Transverse colon (tissue), 4 donors: Measurements from ENCODE around the gene SUGCT.

Experiments used
- POLR2AphosphoS5 ChIP-seq, 3 donors: sonication (generic); formaldehyde crosslinking; IDR thresholded peaks; one replicate each; pipeline ENCODE4 v1.6.1; 2016; ENCODE audit warnings: antibody characterized with exemption in 3 of 3
- TF ChIP-seq, protein P1 (sequence below), 5 experiments: fragments of 200-600 bp in 3 of 5; fragments of 450-650 bp in 2 of 5; sonication (generic) in 3 of 5; IDR thresholded peaks; 1 replicate in 2 of 5; 2 replicates in 3 of 5; pipeline ENCODE4 v1.5.1; 2016 to 2017; ENCODE audit warnings: antibody characterized with exemption in 5 of 5, inconsistent platforms in 3 of 5, mild to moderate bottlenecking in 2 of 5, moderate library complexity in 1 of 5

DNA sequence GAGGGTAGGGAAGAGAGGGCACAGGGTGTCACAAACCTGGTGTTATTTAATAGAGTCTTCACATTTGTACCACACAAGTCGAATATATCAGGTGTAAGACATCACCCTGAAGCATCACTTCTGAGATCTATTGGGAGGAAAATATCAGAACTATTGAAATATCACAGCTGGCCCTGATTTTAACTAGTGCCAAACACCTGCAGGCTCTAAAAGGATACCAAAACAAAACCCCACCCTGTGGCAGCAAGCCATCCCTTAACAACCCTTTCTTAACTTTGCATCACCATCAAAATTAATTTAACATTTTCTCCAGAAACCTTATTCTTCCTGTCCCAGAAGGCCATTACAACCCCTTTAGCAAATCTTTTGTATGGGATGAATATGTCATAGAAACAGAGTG is 365.4 kb downstream of the SUGCT start:
- TF ChIP-seq, protein P1, sequence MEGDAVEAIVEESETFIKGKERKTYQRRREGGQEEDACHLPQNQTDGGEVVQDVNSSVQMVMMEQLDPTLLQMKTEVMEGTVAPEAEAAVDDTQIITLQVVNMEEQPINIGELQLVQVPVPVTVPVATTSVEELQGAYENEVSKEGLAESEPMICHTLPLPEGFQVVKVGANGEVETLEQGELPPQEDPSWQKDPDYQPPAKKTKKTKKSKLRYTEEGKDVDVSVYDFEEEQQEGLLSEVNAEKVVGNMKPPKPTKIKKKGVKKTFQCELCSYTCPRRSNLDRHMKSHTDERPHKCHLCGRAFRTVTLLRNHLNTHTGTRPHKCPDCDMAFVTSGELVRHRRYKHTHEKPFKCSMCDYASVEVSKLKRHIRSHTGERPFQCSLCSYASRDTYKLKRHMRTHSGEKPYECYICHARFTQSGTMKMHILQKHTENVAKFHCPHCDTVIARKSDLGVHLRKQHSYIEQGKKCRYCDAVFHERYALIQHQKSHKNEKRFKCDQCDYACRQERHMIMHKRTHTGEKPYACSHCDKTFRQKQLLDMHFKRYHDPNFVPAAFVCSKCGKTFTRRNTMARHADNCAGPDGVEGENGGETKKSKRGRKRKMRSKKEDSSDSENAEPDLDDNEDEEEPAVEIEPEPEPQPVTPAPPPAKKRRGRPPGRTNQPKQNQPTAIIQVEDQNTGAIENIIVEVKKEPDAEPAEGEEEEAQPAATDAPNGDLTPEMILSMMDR (IDR thresholded peaks at IDR 0.05), result no peak
- no peak for TF ChIP-seq POLR2AphosphoS5 (IDR thresholded peaks at IDR 0.05)
